Right lobe of liver (tissue), 4 donors: ENCODE data around the gene TMEM238.

ENCODE experiments used
- POLR2A ChIP-seq: fragments of 450-650 bp; IDR thresholded peaks from one replicate; pipeline ENCODE4 v1.6.1; 2017; ENCODE audit warnings: antibody characterized with exemption, mild to moderate bottlenecking
- TF ChIP-seq, protein P1 (sequence below), 4 donors: fragments of 200-600 bp in 3 of 4; fragments of 450-650 bp in 1 of 4; IDR thresholded peaks; one replicate each; pipeline versions ENCODE4 v1.5.1 to v1.8.0; 2016 to 2022; ENCODE audit warnings: antibody characterized with exemption in 4 of 4, mild to moderate bottlenecking in 2 of 4
- donor health status: DM: no; HTN: no; CAD: no.
- donor health status: DM: no; HTN: no; CAD: no.
- donor health status: DM: no; HTN: yes; CAD: no.

GRCh38 chr19:55341171-55341588, 42.9 kb downstream of the TMEM238 start:
- no peak for TF ChIP-seq POLR2A
- TF ChIP-seq, protein P1, sequence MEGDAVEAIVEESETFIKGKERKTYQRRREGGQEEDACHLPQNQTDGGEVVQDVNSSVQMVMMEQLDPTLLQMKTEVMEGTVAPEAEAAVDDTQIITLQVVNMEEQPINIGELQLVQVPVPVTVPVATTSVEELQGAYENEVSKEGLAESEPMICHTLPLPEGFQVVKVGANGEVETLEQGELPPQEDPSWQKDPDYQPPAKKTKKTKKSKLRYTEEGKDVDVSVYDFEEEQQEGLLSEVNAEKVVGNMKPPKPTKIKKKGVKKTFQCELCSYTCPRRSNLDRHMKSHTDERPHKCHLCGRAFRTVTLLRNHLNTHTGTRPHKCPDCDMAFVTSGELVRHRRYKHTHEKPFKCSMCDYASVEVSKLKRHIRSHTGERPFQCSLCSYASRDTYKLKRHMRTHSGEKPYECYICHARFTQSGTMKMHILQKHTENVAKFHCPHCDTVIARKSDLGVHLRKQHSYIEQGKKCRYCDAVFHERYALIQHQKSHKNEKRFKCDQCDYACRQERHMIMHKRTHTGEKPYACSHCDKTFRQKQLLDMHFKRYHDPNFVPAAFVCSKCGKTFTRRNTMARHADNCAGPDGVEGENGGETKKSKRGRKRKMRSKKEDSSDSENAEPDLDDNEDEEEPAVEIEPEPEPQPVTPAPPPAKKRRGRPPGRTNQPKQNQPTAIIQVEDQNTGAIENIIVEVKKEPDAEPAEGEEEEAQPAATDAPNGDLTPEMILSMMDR (IDR thresholded peaks at IDR 0.05), result no peak
